A549 (cell line): ENCODE measurements around the gene NCOA1.

Source experiments
- CBX8 ChIP-seq: fragments of 200-600 bp; sonication (generic); IDR thresholded peaks from 2 replicates; pipeline ENCODE4 v1.6.1; 2016
- CEBPB ChIP-seq, 2 experiments: fragments of >200 bp in 1 of 2; sonication (Bioruptor Twin) in 1 of 2; formaldehyde crosslinking in 1 of 2; IDR thresholded peaks; 2 replicates each; pipeline ENCODE4 v1.6.1; 2012 to 2016
- CTCF ChIP-seq: fragments of >200 bp; sonication (Bioruptor Twin); formaldehyde crosslinking; IDR thresholded peaks from 3 replicates; pipeline ENCODE4 v1.5.1; 2016
- POLR2A ChIP-seq: IDR thresholded peaks from 2 replicates; pipeline ENCODE4 v1.6.1; 2012; ENCODE audit warnings: mild to moderate bottlenecking, low read length
- RAD21 ChIP-seq, 2 experiments: fragments of >200 bp in 1 of 2; sonication (Bioruptor Twin) in 1 of 2; formaldehyde crosslinking in 1 of 2; IDR thresholded peaks in 1 of 2; conservative IDR thresholded peaks in 1 of 2; 2 replicates in 1 of 2; 3 replicates in 1 of 2; pipeline ENCODE4 v1.6.1; 2012 to 2018; ENCODE audit warnings: inconsistent platforms in 1 of 2
- REST ChIP-seq: fragments of 200-600 bp; sonication (generic); IDR thresholded peaks from 2 replicates; pipeline ENCODE4 v1.6.1; 2016; ENCODE audit warnings: antibody characterized with exemption, mild to moderate bottlenecking, moderate library complexity
- TP53 ChIP-seq: fragments of 250-450 bp; sonication (Bioruptor Pico); IDR thresholded peaks from 2 replicates; pipeline ENCODE4 v1.5.0; 2021; ENCODE audit warnings: mild to moderate bottlenecking, moderate library complexity

- TF ChIP-seq CBX8 (no peak), CTCF (no peak), TP53 (CRISPR knock-in tag) (no peak), REST (no peak), RAD21 (conservative IDR thresholded peaks at IDR 0.05 in 1 of 2, IDR thresholded peaks at IDR 0.05 in 1 of 2) (no peak), POLR2A (no peak), CEBPB (IDR thresholded peaks at IDR 0.05) (no peak)
These were observed 55.6 kb downstream of the NCOA1 start for GRCh38 chr2:24546669-24547068.
